CD14-positive monocyte (primary cell): ENCODE results near the gene SMTNL2. TPM values are rescaled to one million over a fixed set of nuclear protein-coding genes. Genes with fewer than 3 reads are reported as not detected.

Experiments used
- DNase-seq, 3 donors: peaks; one replicate each; pipeline ENCODE4 v3.0.0-alpha.2; 2011 to 2022
- H2AFZ ChIP-seq: 2 replicates; pipeline ENCODE4 v1.6.0; 2012; ENCODE audit warnings: mild to moderate bottlenecking, low read depth, low read length, inconsistent platforms; ENCODE audit not compliant: insufficient read depth, poor library complexity, severe bottlenecking
- H3K27ac ChIP-seq, 2 donors: 1 replicate in 1 of 2; 2 replicates in 1 of 2; pipeline ENCODE4 v1.5.1; 2012 to 2013; ENCODE audit warnings: low read length in 2 of 2, control low read depth in 1 of 2, inconsistent platforms in 1 of 2, low read depth in 1 of 2, mild to moderate bottlenecking in 1 of 2
- H3K27me3 ChIP-seq, 2 donors: one replicate each; pipeline versions ENCODE4 v1.6.0 to v1.6.1; 2011 to 2013; ENCODE audit warnings: low read length in 2 of 2; ENCODE audit not compliant: control insufficient read depth in 2 of 2, insufficient read depth in 2 of 2
- H3K36me3 ChIP-seq, 2 donors: replicated peaks in 1 of 2; 1 replicate in 1 of 2; 2 replicates in 1 of 2; pipeline versions ENCODE4 v1.5.1 to v1.6.1; 2012 to 2013; ENCODE audit warnings: low read length in 2 of 2, control low read depth in 1 of 2, inconsistent platforms in 1 of 2, mild to moderate bottlenecking in 1 of 2; ENCODE audit not compliant: insufficient read depth in 2 of 2, control insufficient read depth in 1 of 2
- H3K4me1 ChIP-seq, 2 donors: 1 replicate in 1 of 2; 2 replicates in 1 of 2; pipeline versions ENCODE4 v1.5.1 to v1.6.1; 2012 to 2013; ENCODE audit warnings: low read length in 2 of 2, control low read depth in 1 of 2, inconsistent platforms in 1 of 2, mild to moderate bottlenecking in 1 of 2, moderate library complexity in 1 of 2; ENCODE audit not compliant: insufficient read depth in 2 of 2, control insufficient read depth in 1 of 2
- H3K4me2 ChIP-seq: replicated peaks from 2 replicates; pipeline ENCODE3; 2012; ENCODE audit warnings: low read length, moderate library complexity, mild to moderate bottlenecking; ENCODE audit not compliant: poor library complexity, severe bottlenecking; ENCODE audit errors: extremely low read depth
- H3K4me3 ChIP-seq, 3 experiments: fragments of 200-600 bp in 1 of 3; sonication (generic) in 1 of 3; replicated peaks in 1 of 3; 1 replicate in 2 of 3; 2 replicates in 1 of 3; pipeline ENCODE4 v1.5.1; 2011 to 2013; ENCODE audit warnings: low read length in 3 of 3, mild to moderate bottlenecking in 3 of 3, control low read depth in 2 of 3, low read depth in 2 of 3, inconsistent platforms in 1 of 3, moderate library complexity in 1 of 3
- H3K79me2 ChIP-seq: 2 replicates; pipeline ENCODE4 v1.6.0; 2012; ENCODE audit warnings: mild to moderate bottlenecking, control low read depth, inconsistent platforms, low read length, moderate library complexity; ENCODE audit not compliant: insufficient read depth
- H3K9ac ChIP-seq: 2 replicates; pipeline ENCODE4 v1.6.0; 2017; ENCODE audit warnings: low read length, mild to moderate bottlenecking; ENCODE audit not compliant: insufficient read depth, poor library complexity, severe bottlenecking
- H3K9me3 ChIP-seq, 2 donors: replicated peaks in 1 of 2; 1 replicate in 1 of 2; 2 replicates in 1 of 2; pipeline versions ENCODE4 v1.5.1 to v1.6.1; 2012 to 2013; ENCODE audit warnings: low read length in 2 of 2, control low read depth in 1 of 2; ENCODE audit not compliant: control insufficient read depth in 1 of 2, insufficient read depth in 1 of 2
- H4K20me1 ChIP-seq: 2 replicates; pipeline ENCODE4 v1.6.0; 2012; ENCODE audit warnings: mild to moderate bottlenecking, low read length, control low read depth, moderate library complexity; ENCODE audit not compliant: insufficient read depth
- H3K27ac Mint-ChIP-seq, 7 donors: one replicate each; pipeline ENCODE4 v1.8.0; 2020; ENCODE audit warnings: mild to moderate bottlenecking in 7 of 7, mixed read lengths in 7 of 7, moderate library complexity in 6 of 7, inconsistent platforms in 2 of 7
- H3K27me3 Mint-ChIP-seq, 3 donors: one replicate each; pipeline ENCODE4 v1.8.0; 2021 to 2022; ENCODE audit warnings: low read depth in 3 of 3, mild to moderate bottlenecking in 3 of 3, mixed read lengths in 3 of 3, moderate library complexity in 3 of 3, inconsistent platforms in 1 of 3
- H3K36me3 Mint-ChIP-seq, 2 donors: one replicate each; pipeline ENCODE4 v1.8.0; 2020; ENCODE audit warnings: mixed read lengths in 2 of 2, inconsistent platforms in 1 of 2, mild to moderate bottlenecking in 1 of 2
- H3K4me1 Mint-ChIP-seq: one replicate; pipeline ENCODE4 v1.8.0; 2020; ENCODE audit warnings: mild to moderate bottlenecking, mixed read lengths
- H3K4me3 Mint-ChIP-seq, 2 donors: one replicate each; pipeline ENCODE4 v1.8.0; 2020; ENCODE audit warnings: mild to moderate bottlenecking in 2 of 2, mixed read lengths in 2 of 2, moderate library complexity in 1 of 2
- H3K9me3 Mint-ChIP-seq, 7 donors: one replicate each; pipeline ENCODE4 v1.8.0; 2020 to 2022; ENCODE audit warnings: mixed read lengths in 7 of 7, mild to moderate bottlenecking in 6 of 7, moderate library complexity in 6 of 7, inconsistent platforms in 2 of 7
- CTCF ChIP-seq: fragments of 200-600 bp; IDR thresholded peaks from one replicate; pipeline ENCODE4 v1.8.0; 2022; ENCODE audit warnings: antibody characterized with exemption, mild to moderate bottlenecking
- whole genome bisulfite sequencing: methylation state at CpG from one replicate; pipeline ENCODE4 v1.1.5; 2013; ENCODE audit warnings: missing lambda C conversion rate; ENCODE audit not compliant: insufficient coverage; 5-methylcytosine and 5-hydroxymethylcytosine counted together
- intact Hi-C, 2 donors: fragments of 100-400 bp; cut with micrococcal nuclease; formaldehyde crosslinking; loops; one replicate each; pipeline versions ENCODE4 v1.15.0 to v1.15.1; 2023
- polyA plus RNA-seq, 3 donors: library from polyadenylated mRNA; depleted of rRNA in 1 of 3; unstranded in 2 of 3; stranded (reverse) in 1 of 3; fragments of 300-500 nt in 2 of 3; fragments of >200 nt in 1 of 3; fragmentation: Illumina TruSeq in 2 of 3; gene quantifications; 1 replicate in 2 of 3; 2 replicates in 1 of 3; pipeline ENCODE4 v1.2.3, GENCODE V29; 2012 to 2021

The SMTNL2 gene
- polyA plus RNA-seq, 3 donors: 0.08 TPM; not detected in 2

GRCh38 chr17:4536742-4537411 is 47.5 kb upstream of the SMTNL2 start:
- Histone ChIP-seq H3K27ac (peak overlapping the region in 1 of 2 donors; percentile 58), H4K20me1 (no peaks in the 10 kb centered on the region), H3K9me3 (no peaks in the 10 kb centered on the region), H3K27me3 (no peaks in the 10 kb centered on the region), H2AFZ (peak overlapping the region; percentile 29), H3K79me2 (no peaks in the 10 kb centered on the region), H3K36me3 (peaks cover 39 to 42% of the 10 kb centered on the region in 2 donors), H3K4me2 (peak overlapping the region; percentile 68), H3K9ac (peak overlapping the region; percentile 51), H3K4me1 (peaks cover 15 to 18% of the 10 kb centered on the region in 2 donors), H3K4me3 (peak overlapping the region in 1 of 3 experiments; percentile 37)
- 67% methylated on average over 4 of the region's 18 CpGs for WGBS
- Mint-ChIP-seq H3K27ac (no peak overlapping the region), H3K4me1 (peaks cover 22% of the 10 kb centered on the region), H3K4me3 (peak overlapping the region; percentile 50 to 71), H3K9me3 (no peaks in the 10 kb centered on the region), H3K36me3 (peaks cover 22 to 41% of the 10 kb centered on the region in 2 donors), H3K27me3 (peaks cover 8 to 9% (median 8%) of the 10 kb centered on the region in 3 donors)
- intact Hi-C loops: no loop called here
- peak in 2 of 3 donors; percentile 6 to 46 for DNase-seq
- TF ChIP-seq CTCF: no peak

DNA sequence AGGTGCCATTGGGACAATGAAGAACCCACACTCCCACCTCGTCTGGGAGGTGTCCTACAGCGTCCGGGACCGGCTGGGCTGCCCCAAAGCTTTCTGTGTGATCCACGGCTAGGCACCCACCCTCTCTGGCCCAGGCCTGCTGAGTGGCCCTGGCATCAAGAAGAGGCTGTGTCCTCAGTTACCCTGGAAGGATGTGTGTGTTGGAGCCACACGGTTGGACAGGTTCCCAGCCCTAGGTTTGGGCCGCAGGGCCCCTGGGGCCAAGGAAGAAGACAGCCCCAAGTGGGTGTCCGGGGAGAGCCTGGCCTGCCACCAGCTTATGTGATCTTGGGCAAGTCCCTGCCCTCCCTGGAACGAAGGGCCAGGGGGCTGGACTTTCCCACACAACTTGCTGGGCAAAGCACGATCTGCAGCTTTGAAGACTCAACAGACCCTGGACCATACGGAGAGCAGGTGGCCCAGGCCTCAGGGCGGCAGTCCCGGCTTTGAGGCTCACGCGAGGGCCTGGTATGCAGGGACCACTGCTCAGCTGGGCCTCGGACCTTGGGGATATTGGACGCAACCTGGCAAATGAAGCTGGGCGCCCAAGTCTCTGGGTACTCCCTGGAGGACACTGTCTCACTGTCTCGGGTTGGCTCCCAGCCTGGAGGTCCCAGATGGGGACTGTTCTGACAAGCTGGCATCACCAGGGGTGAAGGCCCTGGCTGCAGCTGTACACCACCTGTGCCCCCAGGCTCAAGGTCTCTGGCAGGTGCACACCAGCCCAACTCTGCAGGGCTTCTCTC is 46.7 kb upstream of the SMTNL2 start:
- peaks cover 47 to 49% of the 10 kb centered on the region in 2 donors for H3K36me3 ChIP-seq
- peaks cover 29 to 49% of the 10 kb centered on the region in 2 donors for H3K36me3 Mint-ChIP-seq
- no peak overlapping the region for H3K27ac Mint-ChIP-seq
- no peaks in the 10 kb centered on the region for H3K9me3 ChIP-seq
- WGBS: 88% methylated on average over 18 of the region's 19 CpGs
- no peak for DNase-seq
- H4K20me1 ChIP-seq: no peaks in the 10 kb centered on the region
- no peak overlapping the region for H3K4me3 Mint-ChIP-seq
- peaks cover 14 to 18% of the 10 kb centered on the region in 2 donors for H3K4me1 ChIP-seq
- no peak overlapping the region for H3K4me3 ChIP-seq
- TF ChIP-seq CTCF: no peak
- no peaks in the 10 kb centered on the region for H3K27me3 ChIP-seq
- no peak overlapping the region for H3K9ac ChIP-seq
- H3K27me3 Mint-ChIP-seq: peaks cover 5 to 7% (median 5%) of the 10 kb centered on the region in 3 donors
- H3K9me3 Mint-ChIP-seq: no peaks in the 10 kb centered on the region
- no peak overlapping the region for H2AFZ ChIP-seq
- intact Hi-C loops: no loop called here
- H3K27ac ChIP-seq: peak overlapping the region in 1 of 2 donors; percentile 58
- no peak overlapping the region for H3K4me2 ChIP-seq
- no peaks in the 10 kb centered on the region for H3K79me2 ChIP-seq
- H3K4me1 Mint-ChIP-seq: peaks cover 19% of the 10 kb centered on the region
